Liver (tissue), 9 donors: ENCODE results near the gene ANO4. TPM values are rescaled to one million over a fixed set of nuclear protein-coding genes. Genes with fewer than 3 reads are reported as not detected.

Experiments used
- DNase-seq: peaks from one replicate; pipeline ENCODE4 v3.0.0-alpha.2; 2017; ENCODE audit warnings: low spot score
- H3K27ac ChIP-seq, 2 donors: one replicate each; pipeline ENCODE4 v1.7.0; 2013; ENCODE audit warnings: inconsistent platforms in 2 of 2, low read length in 2 of 2, control low read depth in 1 of 2, low read depth in 1 of 2, mild to moderate bottlenecking in 1 of 2
- H3K27me3 ChIP-seq, 4 donors: one replicate each; pipeline versions ENCODE4 v1.6.1 to v1.7.0; 2013; ENCODE audit warnings: low read length in 3 of 4, inconsistent platforms in 1 of 4, mild to moderate bottlenecking in 1 of 4, moderate library complexity in 1 of 4; ENCODE audit not compliant: control insufficient read depth in 4 of 4, insufficient read depth in 4 of 4
- H3K36me3 ChIP-seq, 4 donors: one replicate each; pipeline versions ENCODE4 v1.6.1 to v1.7.0; 2013; ENCODE audit warnings: low read length in 3 of 4, mild to moderate bottlenecking in 3 of 4, low read depth in 1 of 4, moderate library complexity in 1 of 4; ENCODE audit not compliant: control insufficient read depth in 4 of 4, insufficient read depth in 3 of 4
- H3K4me1 ChIP-seq, 4 donors: one replicate each; pipeline versions ENCODE4 v1.6.1 to v1.7.0; 2013; ENCODE audit warnings: low read length in 3 of 4, mild to moderate bottlenecking in 3 of 4, moderate library complexity in 1 of 4; ENCODE audit not compliant: control insufficient read depth in 4 of 4, insufficient read depth in 4 of 4
- H3K4me3 ChIP-seq, 3 donors: one replicate each; pipeline versions ENCODE4 v1.6.1 to v1.7.0; 2013; ENCODE audit warnings: low read length in 3 of 3, control low read depth in 1 of 3, low read depth in 1 of 3, mild to moderate bottlenecking in 1 of 3
- H3K9ac ChIP-seq, 2 donors: one replicate each; pipeline ENCODE4 v1.7.0; 2013; ENCODE audit warnings: low read length in 2 of 2, mild to moderate bottlenecking in 2 of 2, moderate library complexity in 2 of 2, control low read depth in 1 of 2, low read depth in 1 of 2
- H3K9me3 ChIP-seq, 4 donors: one replicate each; pipeline versions ENCODE4 v1.6.1 to v1.7.0; 2013; ENCODE audit warnings: low read length in 3 of 4; ENCODE audit not compliant: control insufficient read depth in 4 of 4
- ATF3 ChIP-seq: IDR thresholded peaks from 2 replicates; pipeline ENCODE4 v1.6.1; 2016; ENCODE audit warnings: antibody characterized with exemption
- CTCF ChIP-seq: fragments of 150-350 bp; IDR thresholded peaks from 2 replicates; pipeline ENCODE4 v1.5.1; 2017; ENCODE audit warnings: improper control_type of control experiment, low read depth, low read length; ENCODE audit not compliant: missing input control
- EGR1 ChIP-seq, 2 donors: IDR thresholded peaks; 2 replicates each; pipeline ENCODE4 v1.6.1; 2016 to 2018; ENCODE audit warnings: antibody characterized with exemption in 2 of 2, low read depth in 2 of 2
- FOXA1 ChIP-seq: IDR thresholded peaks from 2 replicates; pipeline ENCODE4 v1.6.1; 2016; ENCODE audit warnings: antibody characterized with exemption
- FOXA2 ChIP-seq: IDR thresholded peaks from 2 replicates; pipeline ENCODE4 v1.6.1; 2016; ENCODE audit warnings: antibody characterized with exemption
- GABPA ChIP-seq, 2 donors: IDR thresholded peaks in 1 of 2; conservative IDR thresholded peaks in 1 of 2; 2 replicates each; pipeline ENCODE4 v1.6.1; 2016; ENCODE audit warnings: antibody characterized with exemption in 2 of 2, mild to moderate bottlenecking in 1 of 2, moderate library complexity in 1 of 2
- HNF4A ChIP-seq, 2 donors: conservative IDR thresholded peaks; 2 replicates each; pipeline ENCODE4 v1.6.1; 2016; ENCODE audit warnings: antibody characterized with exemption in 2 of 2, mild to moderate bottlenecking in 2 of 2
- HNF4G ChIP-seq: IDR thresholded peaks from 2 replicates; pipeline ENCODE4 v1.6.1; 2016; ENCODE audit warnings: antibody characterized with exemption
- JUND ChIP-seq, 2 donors: IDR thresholded peaks; 2 replicates each; pipeline ENCODE4 v1.6.1; 2016; ENCODE audit warnings: antibody characterized with exemption in 2 of 2
- NR2F2 ChIP-seq: IDR thresholded peaks from 2 replicates; pipeline ENCODE4 v1.6.1; 2016; ENCODE audit warnings: antibody characterized with exemption
- RAD21 ChIP-seq, 2 donors: IDR thresholded peaks; 2 replicates each; pipeline ENCODE4 v1.6.1; 2016; ENCODE audit warnings: antibody characterized with exemption in 2 of 2, mild to moderate bottlenecking in 2 of 2
- REST ChIP-seq: IDR thresholded peaks from 2 replicates; pipeline ENCODE4 v1.6.1; 2016; ENCODE audit warnings: antibody characterized with exemption, mild to moderate bottlenecking
- RXRA ChIP-seq, 2 donors: IDR thresholded peaks; 2 replicates each; pipeline ENCODE4 v1.6.1; 2017 to 2018; ENCODE audit warnings: antibody characterized with exemption in 2 of 2, mild to moderate bottlenecking in 1 of 2
- SP1 ChIP-seq: IDR thresholded peaks from 2 replicates; pipeline ENCODE4 v1.6.1; 2018; ENCODE audit warnings: antibody characterized with exemption, mild to moderate bottlenecking
- TAF1 ChIP-seq: conservative IDR thresholded peaks from 2 replicates; pipeline ENCODE4 v1.6.1; 2016; ENCODE audit warnings: antibody characterized with exemption, mild to moderate bottlenecking
- YY1 ChIP-seq: IDR thresholded peaks from 2 replicates; pipeline ENCODE4 v1.6.1; 2016; ENCODE audit warnings: antibody characterized with exemption, mild to moderate bottlenecking
- whole genome bisulfite sequencing: extraction: QIAGEN DNeasy Blood & Tissue Kit; methylation state at CpG from one replicate; pipeline ENCODE4 v1.1.7; 2013; 5-methylcytosine and 5-hydroxymethylcytosine counted together
- polyA plus RNA-seq, 2 donors: library from polyadenylated mRNA; stranded (reverse) in 1 of 2; unstranded in 1 of 2; fragments of 200-250 nt in 1 of 2; fragments of >200 nt in 1 of 2; fragmentation: Nextera tagmentation in 1 of 2; extraction: Ambion mirVana in 1 of 2; gene quantifications; one replicate each; pipeline versions ENCODE4 v1.2.1 to v1.2.3, GENCODE V29; 2013 to 2015
- total RNA-seq, 2 donors: library from RNA; depleted of rRNA; stranded (reverse); fragments of >200 nt; gene quantifications; one replicate each; pipeline ENCODE4 v1.2.3, GENCODE V29; 2014
- TF ChIP-seq, protein P1 (sequence below): IDR thresholded peaks from 2 replicates; pipeline ENCODE4 v1.6.1; 2016; ENCODE audit warnings: antibody characterized with exemption
- donor health status: healthy.
- donor health status: healthy.
- donor health status: healthy.
- donor health status: healthy.
- donor health status: healthy.

ANO4 gene
- total and polyA plus RNA-seq, 4 donors: 0.08 to 2.2 (median 0.17) TPM; not detected in 1

GRCh38 chr12:100956311-100956852, 161.8 kb downstream of the ANO4 start:
- TF ChIP-seq CTCF: no peak
- no peak for TF ChIP-seq YY1
- TF ChIP-seq FOXA2: no peak
- no peak for TF ChIP-seq HNF4A (conservative IDR thresholded peaks at IDR 0.05)
- TF ChIP-seq, protein P1, sequence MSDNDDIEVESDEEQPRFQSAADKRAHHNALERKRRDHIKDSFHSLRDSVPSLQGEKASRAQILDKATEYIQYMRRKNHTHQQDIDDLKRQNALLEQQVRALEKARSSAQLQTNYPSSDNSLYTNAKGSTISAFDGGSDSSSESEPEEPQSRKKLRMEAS: no peak
- no peak for TF ChIP-seq HNF4G
- no peak for TF ChIP-seq GABPA (IDR thresholded peaks at IDR 0.05 in 1 of 2, conservative IDR thresholded peaks at IDR 0.05 in 1 of 2)
- no peak for TF ChIP-seq TAF1
- TF ChIP-seq ATF3: no peak
- TF ChIP-seq FOXA1: no peak
- TF ChIP-seq NR2F2: no peak
- TF ChIP-seq RXRA (IDR thresholded peaks at IDR 0.05): no peak
- no peak for TF ChIP-seq EGR1 (IDR thresholded peaks at IDR 0.05; ENCODE audit: low read depth in 2 of 2)
- TF ChIP-seq REST: no peak
- TF ChIP-seq RAD21 (IDR thresholded peaks at IDR 0.05): no peak
- no peak for TF ChIP-seq JUND (IDR thresholded peaks at IDR 0.05)
- H3K27me3 ChIP-seq: no peaks in the 10 kb centered on the region
- no peak overlapping the region for H3K4me3 ChIP-seq
- 84% methylated on average over 5 of the region's 5 CpGs for WGBS
- no peaks in the 10 kb centered on the region for H3K9me3 ChIP-seq
- H3K36me3 ChIP-seq: no peaks in the 10 kb centered on the region
- no peaks in the 10 kb centered on the region for H3K4me1 ChIP-seq
- H3K9ac ChIP-seq: no peak overlapping the region
- no peak overlapping the region for H3K27ac ChIP-seq
- no peak for DNase-seq

GRCh38 chr12:100959481-100959880, 164.9 kb downstream of the ANO4 start:
- no peak overlapping the region for H3K9ac ChIP-seq
- H3K27ac ChIP-seq: no peak overlapping the region
- TF ChIP-seq HNF4G (no peak), ATF3 (no peak), TAF1 (no peak), GABPA (IDR thresholded peaks at IDR 0.05 in 1 of 2, conservative IDR thresholded peaks at IDR 0.05 in 1 of 2) (no peak), SP1 (no peak), FOXA1 (no peak), FOXA2 (no peak), EGR1 (IDR thresholded peaks at IDR 0.05; ENCODE audit: low read depth in 2 of 2) (no peak), REST (no peak)
- TF ChIP-seq, protein P1: no peak
- no peaks in the 10 kb centered on the region for H3K4me1 ChIP-seq
- H3K27me3 ChIP-seq: no peaks in the 10 kb centered on the region
- 36% methylated on average over 1 of the region's 1 CpG for WGBS
- DNase-seq: no peak
- H3K9me3 ChIP-seq: no peaks in the 10 kb centered on the region
- no peak overlapping the region for H3K4me3 ChIP-seq
- H3K36me3 ChIP-seq: no peaks in the 10 kb centered on the region
